Measurements from ENCODE around the gene COTL1. TPM values are rescaled to one million over a fixed set of nuclear protein-coding genes. Genes with fewer than 3 reads are reported as not detected.

COTL1 gene
- total RNA-seq, 1 experiment from 2014 or later, result 34.1 TPM

GRCh38 chr16:84532291-84532724 lies 85.6 kb downstream of the COTL1 start:
- Histone ChIP-seq H3K27ac (ENCODE audit: low read depth, low read length, poor library complexity, severe bottlenecking) (no peak overlapping the region), H3K27me3 (replicated peaks; ENCODE audit: insufficient read depth, low read depth, low read length, poor library complexity) (no peaks in the 10 kb centered on the region), H3K4me1 (ENCODE audit: insufficient read depth, low read length, poor library complexity, severe bottlenecking) (no peaks in the 10 kb centered on the region), H3K36me3 (ENCODE audit: insufficient read depth, low read length, poor library complexity, severe bottlenecking) (no peaks in the 10 kb centered on the region), H3K4me3 (ENCODE audit: low read depth, low read length, poor library complexity, severe bottlenecking) (no peak overlapping the region), H3K9me3 (ENCODE audit: low read depth, low read length, poor library complexity, severe bottlenecking) (no peaks in the 10 kb centered on the region)
- DNase-seq (ENCODE audit: low spot score), result no peak
- TF ChIP-seq EZH2 (IDR thresholded peaks at IDR 0.05; ENCODE audit: borderline replicate concordance, low read depth, low read length, poor library complexity, severe bottlenecking) (no peak), CTCF (conservative IDR thresholded peaks at IDR 0.05; ENCODE audit: low read depth, low read length) (no peak)
- no TSS peak for BruUV-seq (replicated peaks)
- ChIA-PET CTCF (no interaction called here), POLR2A (ENCODE audit: low non-redundant PET) (no interaction called here)
- intact Hi-C loops (cut with micrococcal nuclease; ENCODE audit: unreplicated experiment), result no loop called here

GRCh38 chr16:84531671-84532111 lies 86.2 kb downstream of the COTL1 start:
- no TSS peak for BruUV-seq (replicated peaks)
- H3K4me1 ChIP-seq (ENCODE audit: insufficient read depth, low read length, poor library complexity, severe bottlenecking), result no peaks in the 10 kb centered on the region

GRCh38 chr16:84530590-84530989 lies 87.3 kb downstream of the COTL1 start:
- H3K4me3 ChIP-seq (ENCODE audit: low read depth, low read length, poor library complexity, severe bottlenecking), result no peak overlapping the region
- no peaks in the 10 kb centered on the region for H3K9me3 ChIP-seq (ENCODE audit: low read depth, low read length, poor library complexity, severe bottlenecking)
- DNase-seq (ENCODE audit: low spot score), result no peak
- H3K36me3 ChIP-seq (ENCODE audit: insufficient read depth, low read length, poor library complexity, severe bottlenecking), result no peaks in the 10 kb centered on the region
- H3K27ac ChIP-seq (ENCODE audit: low read depth, low read length, poor library complexity, severe bottlenecking), result no peak overlapping the region
- CTCF ChIA-PET, result no interaction called here
- BruUV-seq (replicated peaks), result no TSS peak
- TF ChIP-seq CTCF (conservative IDR thresholded peaks at IDR 0.05; ENCODE audit: low read depth, low read length), result no peak
- no peak for TF ChIP-seq EZH2 (IDR thresholded peaks at IDR 0.05; ENCODE audit: borderline replicate concordance, low read depth, low read length, poor library complexity, severe bottlenecking)
- no peaks in the 10 kb centered on the region for H3K4me1 ChIP-seq (ENCODE audit: insufficient read depth, low read length, poor library complexity, severe bottlenecking)
- H3K27me3 ChIP-seq (replicated peaks; ENCODE audit: insufficient read depth, low read depth, low read length, poor library complexity), result no peaks in the 10 kb centered on the region
- intact Hi-C loops (cut with micrococcal nuclease; ENCODE audit: unreplicated experiment), result no loop called here
- POLR2A ChIA-PET (ENCODE audit: low non-redundant PET), result no interaction called here

More at GRCh38 chr16:84531671-84532111, 86.2 kb downstream of the COTL1 start:
- no peaks in the 10 kb centered on the region for H3K27me3 ChIP-seq (replicated peaks; ENCODE audit: insufficient read depth, low read depth, low read length, poor library complexity)
- no peaks in the 10 kb centered on the region for H3K36me3 ChIP-seq (ENCODE audit: insufficient read depth, low read length, poor library complexity, severe bottlenecking)
- intact Hi-C loops (cut with micrococcal nuclease; ENCODE audit: unreplicated experiment), result no loop called here
- no peaks in the 10 kb centered on the region for H3K9me3 ChIP-seq (ENCODE audit: low read depth, low read length, poor library complexity, severe bottlenecking)
- no peak overlapping the region for H3K27ac ChIP-seq (ENCODE audit: low read depth, low read length, poor library complexity, severe bottlenecking)
- DNase-seq (ENCODE audit: low spot score), result no peak
- ChIA-PET CTCF (no interaction called here), POLR2A (ENCODE audit: low non-redundant PET) (no interaction called here)
- TF ChIP-seq EZH2 (IDR thresholded peaks at IDR 0.05; ENCODE audit: borderline replicate concordance, low read depth, low read length, poor library complexity, severe bottlenecking), result no peak
- no peak for TF ChIP-seq CTCF (conservative IDR thresholded peaks at IDR 0.05; ENCODE audit: low read depth, low read length)
- H3K4me3 ChIP-seq (ENCODE audit: low read depth, low read length, poor library complexity, severe bottlenecking), result no peak overlapping the region
